Activated CD8-positive, alpha-beta T cell treated with anti-CD3 and anti-CD28 coated beads for 36 hours (primary cell): ENCODE measurements around the gene HAGH. TPM values are rescaled to one million over a fixed set of nuclear protein-coding genes. Genes with fewer than 3 reads are reported as not detected.
A peak's percentile ranks its signal among the peaks of the same experiment; 100 is the strongest.

Experiments
- ATAC-seq: fragments of 200-7000 bp; cut with Tn5 transposase; one replicate; pipeline ENCODE4 v1.10.0; 2021; ENCODE audit warnings: mild to moderate bottlenecking, moderate library complexity
- CTCF ChIA-PET: fragments of 350-600 bp; sonication (Branson Sonifier 250); formaldehyde crosslinking; loops from one replicate; lab custom pipeline; 2021; ENCODE audit warnings: antibody characterized with exemption; lab: Charles Lee
- POLR2A ChIA-PET: fragments of 350-600 bp; sonication (Branson Sonifier 250); formaldehyde crosslinking; loops from one replicate; lab custom pipeline; 2021; ENCODE audit warnings: antibody characterized with exemption; lab: Charles Lee
- DNase-seq: peaks from one replicate; pipeline ENCODE4 v3.0.0-alpha.2; 2020
- H3K27ac Mint-ChIP-seq: one replicate; pipeline ENCODE4 v1.8.0; 2021; ENCODE audit warnings: mild to moderate bottlenecking, mixed read lengths
- H3K27me3 Mint-ChIP-seq: one replicate; pipeline ENCODE4 v1.8.0; 2021; ENCODE audit warnings: mixed read lengths
- H3K36me3 Mint-ChIP-seq: one replicate; pipeline ENCODE4 v1.8.0; 2021; ENCODE audit warnings: low read depth, mixed read lengths
- H3K4me1 Mint-ChIP-seq: one replicate; pipeline ENCODE4 v1.8.0; 2021; ENCODE audit warnings: low read depth, mixed read lengths
- H3K4me3 Mint-ChIP-seq: one replicate; pipeline ENCODE4 v1.8.0; 2021; ENCODE audit warnings: mild to moderate bottlenecking, moderate library complexity, mixed read lengths
- H3K9me3 Mint-ChIP-seq: one replicate; pipeline ENCODE4 v1.8.0; 2021; ENCODE audit warnings: mixed read lengths
- CTCF ChIP-seq: fragments of 200-600 bp; IDR thresholded peaks from one replicate; pipeline ENCODE4 v1.8.0; 2022; ENCODE audit warnings: antibody characterized with exemption, mild to moderate bottlenecking
- intact Hi-C: fragments of 100-400 bp; cut with micrococcal nuclease; formaldehyde crosslinking; loops from one replicate; pipeline ENCODE4 v1.10.0; 2022
- total RNA-seq, 2 experiments: library from RNA; stranded (reverse); gene quantifications; one replicate each; pipeline ENCODE4 v1.2.3, GENCODE V29; 2021

The HAGH gene
- total RNA-seq, 2 experiments from 2014 or later = 32.0 to 35.7 TPM

- Mint-ChIP-seq H3K9me3 (no peaks in the 10 kb centered on the region), H3K27ac (no peak overlapping the region), H3K4me3 (no peak overlapping the region), H3K27me3 (no peaks in the 10 kb centered on the region), H3K4me1 (peaks cover 12% of the 10 kb centered on the region), H3K36me3 (peaks cover 2% of the 10 kb centered on the region)
- ATAC-seq (no peak), DNase-seq (no peak)
- intact Hi-C loops = no loop called here
- POLR2A ChIA-PET = no interaction called here
- CTCF ChIA-PET = interaction anchor here (0.9 kb wide), 1 partner anchor 9 kb away, joined by 3 read pairs; no protein-coding TSS in a partner anchor
- no peak for TF ChIP-seq CTCF
These were observed 7.5 kb upstream of the HAGH start for GRCh38 chr16:1834096-1834495.

- ATAC-seq = peak; percentile 20
- no peak for DNase-seq
- POLR2A ChIA-PET = no interaction called here
- Mint-ChIP-seq H3K36me3 (peaks cover 2% of the 10 kb centered on the region), H3K4me3 (no peak overlapping the region), H3K4me1 (peaks cover 22% of the 10 kb centered on the region), H3K9me3 (no peaks in the 10 kb centered on the region), H3K27me3 (no peaks in the 10 kb centered on the region), H3K27ac (no peak overlapping the region)
- intact Hi-C loops = no loop called here
- CTCF ChIA-PET = no interaction called here
- TF ChIP-seq CTCF = no peak
These were observed 6.3 kb upstream of the HAGH start for GRCh38 chr16:1832838-1833454.

GRCh38 chr16:1831186-1832075 lies 4.8 kb upstream of the HAGH start:
- TF ChIP-seq CTCF = no peak
- ATAC-seq (no peak), DNase-seq (no peak)
- ChIA-PET CTCF (no interaction called here), POLR2A (no interaction called here)
- H3K4me3 Mint-ChIP-seq = no peak overlapping the region
- H3K27ac Mint-ChIP-seq = no peak overlapping the region
- H3K36me3 Mint-ChIP-seq = peaks cover 4% of the 10 kb centered on the region
- no peaks in the 10 kb centered on the region for H3K9me3 Mint-ChIP-seq
- H3K27me3 Mint-ChIP-seq = no peaks in the 10 kb centered on the region
- intact Hi-C loops = no loop called here
- peaks cover 26% of the 10 kb centered on the region for H3K4me1 Mint-ChIP-seq

- intact Hi-C loops = no loop called here
- DNase-seq (no peak), ATAC-seq (no peak)
- TF ChIP-seq CTCF = no peak
- H3K4me1 Mint-ChIP-seq = peaks cover 32% of the 10 kb centered on the region
- peaks cover 4% of the 10 kb centered on the region for H3K36me3 Mint-ChIP-seq
- no peak overlapping the region for H3K4me3 Mint-ChIP-seq
- no peak overlapping the region for H3K27ac Mint-ChIP-seq
- ChIA-PET POLR2A (no interaction called here), CTCF (interaction anchor here (2.0 kb wide), 1 partner anchor 99 kb away, joined by 8 read pairs; no protein-coding TSS in a partner anchor)
- no peaks in the 10 kb centered on the region for H3K27me3 Mint-ChIP-seq
- no peaks in the 10 kb centered on the region for H3K9me3 Mint-ChIP-seq
These were observed 3.6 kb upstream of the HAGH start for GRCh38 chr16:1830213-1830612.
